Astrocyte (in vitro differentiated cells and primary cell): ENCODE measurements around the gene THOC2.
"Not testable (repeated sequence)": the region's sequence is repeated elsewhere in the genome, so short reads cannot be mapped to it uniquely, and the experiment has no call there.

Experiments
- CTCF ChIP-seq: IDR thresholded peaks from 2 replicates; pipeline ENCODE4 v1.5.1; 2011; ENCODE audit warnings: low read depth, mild to moderate bottlenecking, inconsistent platforms, low read length, moderate library complexity; ENCODE audit not compliant: insufficient read depth
- EZH2 ChIP-seq: IDR thresholded peaks from 2 replicates; pipeline ENCODE4 v1.6.1; 2012; ENCODE audit warnings: mild to moderate bottlenecking, low read length, inconsistent platforms; ENCODE audit not compliant: insufficient read depth

- not testable (repeated sequence) for TF ChIP-seq CTCF, EZH2
Measured at GRCh38 chrX:123735137-123735536, 2.3 kb upstream of the THOC2 start.
